IMR-90 (cell line): ENCODE data around the gene ANP32B.

Experiments
- BHLHE40 ChIP-seq: fragments of 150-350 bp; IDR thresholded peaks from 2 replicates; pipeline ENCODE4 v1.6.1; 2016; ENCODE audit warnings: mild to moderate bottlenecking, low read depth, low read length
- CEBPB ChIP-seq: IDR thresholded peaks from 2 replicates; pipeline ENCODE4 v1.6.1; 2012; ENCODE audit warnings: low read depth, low read length, improper control_type of control experiment
- MAZ ChIP-seq: IDR thresholded peaks from 2 replicates; pipeline ENCODE4 v1.6.1; 2012; ENCODE audit warnings: low read depth, mild to moderate bottlenecking, low read length, improper control_type of control experiment, moderate library complexity, borderline replicate concordance
- MXI1 ChIP-seq: IDR thresholded peaks from 2 replicates; pipeline ENCODE4 v1.6.1; 2012; ENCODE audit warnings: low read depth, mild to moderate bottlenecking, low read length, moderate library complexity, borderline replicate concordance
- POLR2A ChIP-seq: IDR thresholded peaks from 2 replicates; pipeline ENCODE4 v1.6.1; 2012; ENCODE audit warnings: mild to moderate bottlenecking, low read depth, low read length
- RAD21 ChIP-seq: IDR thresholded peaks from 2 replicates; pipeline ENCODE4 v1.6.1; 2012; ENCODE audit warnings: low read length, improper control_type of control experiment
- RCOR1 ChIP-seq: IDR thresholded peaks from 2 replicates; pipeline ENCODE4 v1.6.1; 2012; ENCODE audit warnings: mild to moderate bottlenecking, low read length, improper control_type of control experiment; ENCODE audit not compliant: insufficient replicate concordance
- RFX5 ChIP-seq: IDR thresholded peaks from 2 replicates; pipeline ENCODE4 v1.8.0; 2012; ENCODE audit warnings: low read depth, mild to moderate bottlenecking, low read length, moderate library complexity
- SMC3 ChIP-seq: fragments of 150-350 bp; IDR thresholded peaks from 2 replicates; pipeline ENCODE4 v1.6.1; 2016; ENCODE audit warnings: low read depth, mild to moderate bottlenecking, antibody characterized with exemption, low read length, moderate library complexity
- TF ChIP-seq, protein P1 (sequence below): conservative IDR thresholded peaks from 2 replicates; pipeline ENCODE4 v1.5.1; 2012; ENCODE audit warnings: mild to moderate bottlenecking, low read depth, low read length, improper control_type of control experiment
- TF ChIP-seq, protein P2 (sequence below): fragments of 150-350 bp; IDR thresholded peaks from 2 replicates; pipeline ENCODE4 v1.6.1; 2017; ENCODE audit warnings: mild to moderate bottlenecking, antibody characterized with exemption, low read length, low read depth
- TF ChIP-seq, protein P3 (sequence below): fragments of 150-350 bp; IDR thresholded peaks from 2 replicates; pipeline ENCODE4 v1.6.1; 2016; ENCODE audit warnings: low read depth, mild to moderate bottlenecking, low read length, moderate library complexity, borderline replicate concordance

GRCh38 chr9:97993000-97993399 is 9.9 kb downstream of the ANP32B start:
- TF ChIP-seq, protein P1, sequence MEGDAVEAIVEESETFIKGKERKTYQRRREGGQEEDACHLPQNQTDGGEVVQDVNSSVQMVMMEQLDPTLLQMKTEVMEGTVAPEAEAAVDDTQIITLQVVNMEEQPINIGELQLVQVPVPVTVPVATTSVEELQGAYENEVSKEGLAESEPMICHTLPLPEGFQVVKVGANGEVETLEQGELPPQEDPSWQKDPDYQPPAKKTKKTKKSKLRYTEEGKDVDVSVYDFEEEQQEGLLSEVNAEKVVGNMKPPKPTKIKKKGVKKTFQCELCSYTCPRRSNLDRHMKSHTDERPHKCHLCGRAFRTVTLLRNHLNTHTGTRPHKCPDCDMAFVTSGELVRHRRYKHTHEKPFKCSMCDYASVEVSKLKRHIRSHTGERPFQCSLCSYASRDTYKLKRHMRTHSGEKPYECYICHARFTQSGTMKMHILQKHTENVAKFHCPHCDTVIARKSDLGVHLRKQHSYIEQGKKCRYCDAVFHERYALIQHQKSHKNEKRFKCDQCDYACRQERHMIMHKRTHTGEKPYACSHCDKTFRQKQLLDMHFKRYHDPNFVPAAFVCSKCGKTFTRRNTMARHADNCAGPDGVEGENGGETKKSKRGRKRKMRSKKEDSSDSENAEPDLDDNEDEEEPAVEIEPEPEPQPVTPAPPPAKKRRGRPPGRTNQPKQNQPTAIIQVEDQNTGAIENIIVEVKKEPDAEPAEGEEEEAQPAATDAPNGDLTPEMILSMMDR: no peak
- TF ChIP-seq MXI1 (no peak), POLR2A (no peak), RAD21 (no peak), CEBPB (no peak), RFX5 (no peak), RCOR1 (no peak), SMC3 (no peak), BHLHE40 (no peak), MAZ (no peak)
- TF ChIP-seq, protein P2, sequence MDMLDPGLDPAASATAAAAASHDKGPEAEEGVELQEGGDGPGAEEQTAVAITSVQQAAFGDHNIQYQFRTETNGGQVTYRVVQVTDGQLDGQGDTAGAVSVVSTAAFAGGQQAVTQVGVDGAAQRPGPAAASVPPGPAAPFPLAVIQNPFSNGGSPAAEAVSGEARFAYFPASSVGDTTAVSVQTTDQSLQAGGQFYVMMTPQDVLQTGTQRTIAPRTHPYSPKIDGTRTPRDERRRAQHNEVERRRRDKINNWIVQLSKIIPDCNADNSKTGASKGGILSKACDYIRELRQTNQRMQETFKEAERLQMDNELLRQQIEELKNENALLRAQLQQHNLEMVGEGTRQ: no peak
- TF ChIP-seq, protein P3, sequence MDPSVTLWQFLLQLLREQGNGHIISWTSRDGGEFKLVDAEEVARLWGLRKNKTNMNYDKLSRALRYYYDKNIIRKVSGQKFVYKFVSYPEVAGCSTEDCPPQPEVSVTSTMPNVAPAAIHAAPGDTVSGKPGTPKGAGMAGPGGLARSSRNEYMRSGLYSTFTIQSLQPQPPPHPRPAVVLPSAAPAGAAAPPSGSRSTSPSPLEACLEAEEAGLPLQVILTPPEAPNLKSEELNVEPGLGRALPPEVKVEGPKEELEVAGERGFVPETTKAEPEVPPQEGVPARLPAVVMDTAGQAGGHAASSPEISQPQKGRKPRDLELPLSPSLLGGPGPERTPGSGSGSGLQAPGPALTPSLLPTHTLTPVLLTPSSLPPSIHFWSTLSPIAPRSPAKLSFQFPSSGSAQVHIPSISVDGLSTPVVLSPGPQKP: no peak
